Activated naive CD4-positive, alpha-beta T cell (primary cell): ENCODE results near the gene HINT2.

Experiments
- DNase-seq, 4 experiments: peaks; one replicate each; lab custom pipeline; 2025; lab: John Stamatoyannopoulos, UW

HINT2 gene

DNA sequence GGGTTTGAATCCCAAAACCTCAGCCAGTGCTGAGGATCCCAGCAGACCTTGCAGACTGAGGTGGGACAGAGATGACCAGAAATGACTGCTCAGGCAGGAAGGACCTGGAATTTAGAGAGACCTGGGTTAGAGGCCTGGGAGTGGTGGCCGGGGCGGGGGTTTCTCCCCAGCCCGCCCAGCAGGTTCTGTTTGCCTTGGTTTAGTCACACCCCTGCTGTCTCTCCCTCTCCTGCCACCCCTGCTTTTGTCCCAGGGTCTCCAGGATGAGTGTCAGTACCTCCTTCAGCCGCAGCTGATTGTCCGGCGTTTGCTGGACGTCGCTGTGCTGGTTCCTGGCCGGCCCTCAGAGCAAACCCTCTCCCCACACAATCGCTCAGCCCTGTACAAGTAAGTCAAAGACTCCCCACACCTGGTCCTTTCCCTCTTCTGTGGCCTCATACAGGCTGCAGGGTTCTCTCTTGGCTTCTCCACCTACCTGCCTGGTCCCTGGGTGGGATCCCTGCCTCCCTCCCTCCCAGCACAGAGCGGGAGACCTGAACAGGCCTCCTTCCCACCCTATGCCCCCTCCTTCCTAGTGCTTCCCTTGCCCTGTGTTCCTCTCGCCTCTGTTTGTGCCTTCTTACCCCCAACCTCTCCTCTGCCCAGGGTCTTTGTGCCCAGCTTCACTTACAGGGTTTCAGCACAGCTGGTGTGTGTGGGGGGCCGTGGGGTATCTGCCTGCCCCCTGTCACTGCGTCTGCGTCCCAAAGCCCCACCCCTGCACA lies 26.2 kb upstream of the HINT2 start:
- DNase-seq, result no peak

DNA sequence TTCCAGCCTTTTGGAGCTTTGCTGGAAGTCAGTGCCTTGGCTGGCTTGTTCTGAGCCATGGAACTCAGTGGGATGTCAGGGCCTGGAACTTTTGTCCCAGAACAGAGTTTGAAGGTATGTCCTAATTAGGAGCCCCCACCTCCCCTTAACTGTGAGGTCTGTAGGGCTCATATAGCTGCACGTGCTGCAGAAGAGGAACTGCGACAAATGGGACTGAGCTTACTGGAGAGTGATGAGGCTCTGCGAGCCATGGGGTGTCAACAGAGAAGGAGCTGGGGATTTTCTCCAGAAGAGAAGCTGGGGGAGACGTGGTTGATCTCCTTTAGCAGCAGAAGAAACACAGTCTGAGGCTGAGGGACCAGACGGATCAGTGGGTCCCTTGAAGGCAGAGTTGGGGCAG lies 25.1 kb upstream of the HINT2 start:
- no peak for DNase-seq

DNA sequence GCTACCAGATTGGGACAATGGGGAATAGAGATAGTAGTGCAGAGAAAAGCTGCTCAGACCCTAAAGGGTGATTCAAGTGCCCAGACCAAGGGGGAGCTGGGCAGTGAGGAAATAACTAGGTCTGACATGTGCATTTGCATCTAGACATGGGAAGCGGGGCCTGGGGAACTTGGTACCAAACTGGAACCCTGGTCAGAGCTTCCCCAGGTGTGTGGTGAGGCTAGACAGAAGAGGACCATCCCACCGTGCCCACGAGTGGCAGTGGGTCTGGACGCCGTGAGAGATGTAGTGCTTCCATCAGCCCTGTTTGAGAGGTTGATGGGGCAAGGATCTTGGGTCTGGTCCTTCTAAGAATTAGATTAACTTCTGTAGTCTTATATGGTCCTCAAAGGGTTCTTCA lies 21.8 kb upstream of the HINT2 start:
- DNase-seq, result no peak

DNA sequence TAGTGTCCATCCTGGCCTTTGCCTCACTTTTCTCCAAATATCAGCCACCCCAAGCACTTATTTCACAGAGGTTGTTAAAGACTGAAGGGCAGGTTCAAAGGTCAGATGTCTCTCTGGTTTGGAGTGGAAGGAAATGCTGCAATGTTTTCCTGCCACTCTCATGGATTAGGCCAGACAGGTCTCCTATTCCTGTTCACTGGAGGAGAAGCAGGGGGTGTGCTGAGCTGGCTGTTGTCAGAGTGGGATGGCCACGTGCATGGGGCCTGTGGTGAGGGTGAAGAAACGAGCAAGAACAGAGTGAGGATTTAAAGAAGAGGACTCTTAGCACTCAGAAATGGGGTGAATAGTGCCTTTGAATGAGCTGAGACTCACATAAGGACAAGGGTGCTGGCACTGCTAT lies 20.9 kb upstream of the HINT2 start:
- no peak for DNase-seq

DNA sequence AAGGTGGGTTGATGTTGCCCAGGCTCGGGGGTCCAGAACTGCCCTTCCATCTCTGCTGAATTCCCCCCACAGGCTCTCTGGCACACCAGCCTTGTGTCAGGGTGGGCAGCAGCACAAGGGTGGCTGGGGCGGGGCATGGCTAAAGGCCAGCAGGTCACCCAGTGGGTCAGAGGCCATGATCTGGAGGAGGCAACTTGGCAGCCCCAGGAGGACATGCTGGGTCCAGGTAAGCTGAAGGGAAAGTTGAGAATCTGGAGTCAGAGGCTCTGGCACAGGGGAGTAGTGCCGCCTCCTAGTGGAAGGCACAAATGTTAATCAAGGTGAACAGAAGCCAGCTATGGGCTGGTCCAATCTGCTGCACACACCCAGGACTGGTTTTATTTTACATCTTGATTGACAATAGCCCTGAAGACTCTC lies 20.4 kb upstream of the HINT2 start:
- no peak for DNase-seq

DNA sequence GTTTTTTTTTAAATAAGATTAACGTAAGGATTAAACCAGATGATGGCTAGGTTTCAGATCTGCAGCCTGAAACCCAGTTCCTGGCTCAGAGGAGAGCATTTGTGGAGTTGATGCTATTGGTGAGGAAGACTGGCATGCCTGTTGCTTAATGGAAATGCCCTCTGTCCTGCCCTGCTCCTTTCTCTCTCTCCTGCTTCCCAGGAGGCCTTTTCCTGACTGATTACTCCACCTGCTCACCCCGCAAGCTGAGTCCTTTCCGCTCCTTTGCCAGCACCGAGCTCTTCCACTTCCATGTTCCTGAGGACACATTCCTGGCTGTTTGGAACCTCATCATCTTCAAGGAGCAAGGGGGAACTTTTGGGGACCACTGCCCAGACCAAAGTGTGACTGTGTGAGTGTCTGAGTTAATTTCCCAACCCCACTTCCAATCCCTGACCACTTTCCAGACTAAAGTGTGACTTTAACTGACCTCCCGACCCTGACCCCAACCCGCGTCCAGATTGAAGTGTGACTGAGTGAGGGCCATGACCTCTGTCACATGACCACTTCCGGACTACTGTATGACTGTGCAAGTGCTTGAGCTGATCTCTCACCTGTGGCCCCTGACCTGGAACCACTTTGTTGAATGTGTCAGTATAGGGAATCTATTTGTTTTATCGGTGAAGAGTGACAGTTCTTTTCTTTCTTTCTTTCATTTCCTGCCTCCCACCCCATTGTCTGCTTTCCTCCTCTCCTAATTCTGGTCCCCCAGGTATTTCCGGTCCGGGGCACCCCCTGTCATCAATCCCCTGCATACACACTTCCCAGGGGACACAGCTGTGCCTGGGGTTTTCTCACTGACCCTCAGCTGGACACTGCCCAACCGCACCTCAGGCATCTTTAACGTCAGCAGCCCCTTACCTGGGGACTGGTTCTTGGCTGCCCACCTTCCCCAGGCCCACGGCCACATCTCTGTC lies 19.7 kb upstream of the HINT2 start:
- DNase-seq, result no peak

DNA sequence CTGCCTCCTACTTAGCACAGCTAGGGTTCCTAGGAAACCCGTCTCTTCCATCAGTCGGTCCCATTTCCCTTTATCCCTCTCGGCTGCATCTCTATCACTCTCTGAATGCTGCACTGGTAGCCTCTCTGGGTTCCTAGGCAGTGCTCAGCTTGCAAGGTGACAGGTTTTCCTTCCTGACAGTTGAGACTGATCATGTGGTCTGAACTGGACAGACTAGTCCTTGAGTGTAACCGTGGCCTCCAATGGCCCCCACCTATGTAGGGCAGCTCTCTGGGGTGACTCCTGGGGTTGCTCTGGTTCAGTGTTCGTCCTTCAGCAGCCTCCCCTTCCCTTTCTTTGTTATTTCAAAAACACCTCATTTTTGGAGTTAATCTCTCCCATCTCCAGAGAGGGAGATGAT lies 18.0 kb upstream of the HINT2 start:
- no peak for DNase-seq

DNA sequence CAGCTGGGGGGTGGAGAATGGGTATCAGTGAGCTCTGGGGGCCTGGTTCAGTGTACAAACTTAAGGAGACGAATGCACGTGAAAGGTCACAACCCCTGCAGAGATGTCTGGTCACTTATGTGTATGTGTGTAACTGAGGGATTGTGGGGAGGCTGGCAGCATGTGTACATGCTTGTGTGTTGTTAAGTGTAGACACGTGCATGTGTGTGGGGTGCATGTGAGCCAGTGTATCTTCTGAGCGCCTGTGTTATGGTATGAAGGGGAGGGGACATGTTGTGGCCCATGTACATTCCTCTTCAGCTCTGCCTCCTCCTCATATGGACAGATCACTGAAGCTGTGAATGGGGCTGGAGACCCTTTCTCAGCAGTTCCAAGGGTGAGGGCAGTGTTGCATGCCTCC lies 16.2 kb upstream of the HINT2 start:
- DNase-seq, result no peak

DNA sequence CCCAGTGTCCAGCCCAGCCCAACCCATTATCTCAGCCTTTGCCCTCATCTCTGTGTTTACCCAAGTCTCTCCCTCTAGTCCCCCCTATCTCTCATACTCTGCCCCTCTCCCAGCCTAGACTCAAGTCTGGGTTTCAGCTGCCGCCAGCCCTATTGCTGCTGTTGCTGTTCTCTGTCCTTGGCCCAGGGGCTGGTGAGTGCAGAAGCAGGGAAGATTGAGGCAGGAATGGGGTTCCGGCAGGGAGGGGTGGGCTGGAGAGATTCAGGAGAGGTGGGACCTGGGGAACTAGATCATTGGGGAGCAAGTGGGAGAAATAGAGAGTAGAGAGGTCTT lies 14.9 kb upstream of the HINT2 start:
- no peak for DNase-seq

DNA sequence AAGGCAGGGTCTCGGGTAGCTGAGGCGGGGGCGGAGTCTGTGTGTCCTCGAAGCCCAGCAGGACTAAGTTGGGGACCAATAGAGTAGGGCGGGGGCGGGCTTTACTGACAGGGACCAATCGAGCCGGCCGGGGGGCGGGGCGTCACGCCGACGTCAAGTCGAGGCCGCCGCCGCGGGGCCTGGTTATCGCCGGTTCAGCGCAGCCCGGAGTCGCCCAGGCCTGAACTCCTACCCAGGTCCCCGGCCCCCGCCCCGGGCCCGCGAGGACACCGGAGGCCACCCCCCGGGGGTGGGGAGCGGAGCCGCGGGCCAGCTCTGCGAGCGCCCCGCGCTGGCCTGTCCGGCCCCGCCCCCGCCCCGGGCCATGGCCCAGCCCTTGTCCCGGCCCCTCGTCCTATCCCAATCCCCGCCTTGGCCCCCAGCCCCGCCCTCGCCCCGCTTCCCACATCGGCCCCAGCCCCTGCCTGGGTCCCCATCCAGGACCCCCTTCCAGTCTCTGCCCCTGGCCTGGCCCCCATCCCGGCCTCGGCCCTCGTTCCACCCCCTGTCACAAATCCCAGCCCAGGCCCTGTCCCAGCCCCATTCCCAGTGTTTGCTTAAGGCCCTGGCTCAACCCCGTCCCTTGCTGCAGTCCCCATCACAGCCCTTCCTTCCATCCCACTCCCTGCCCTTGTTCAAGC lies 14.4 kb upstream of the HINT2 start, which contains the start of gene TMEM8B:
Gene TMEM8B (plus strand): TSS at position 145 of the 680 bp plus-strand sequence. CDS start 220 bp downstream, at position 365.
- DNase-seq, result peak; percentile 82 to 94 (median 87)

DNA sequence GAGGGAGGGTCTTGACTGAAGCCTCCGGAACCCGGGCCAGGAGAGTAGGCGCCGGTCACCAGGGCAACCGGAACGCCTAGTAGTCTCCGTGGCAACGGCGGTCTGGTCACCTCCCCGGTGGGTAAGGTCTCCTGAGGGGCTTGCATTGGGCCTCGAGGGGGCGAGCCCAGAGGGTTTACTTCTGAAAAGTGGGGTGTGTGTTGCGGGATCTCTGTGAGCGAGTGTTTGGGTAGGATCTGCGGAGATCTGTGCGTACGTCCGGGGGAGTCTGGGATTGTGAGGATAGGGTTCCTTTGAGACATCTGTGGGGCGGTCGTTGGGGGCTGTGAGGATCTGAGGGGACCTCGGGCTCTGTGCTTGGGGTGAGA lies 13.9 kb upstream of the HINT2 start, which contains the start of gene FAM221B:
Gene FAM221B (minus strand): TSS at position 17 of the 368 bp plus-strand sequence. CDS start 2,571 bp downstream, outside the sequence.
- DNase-seq, result no peak

DNA sequence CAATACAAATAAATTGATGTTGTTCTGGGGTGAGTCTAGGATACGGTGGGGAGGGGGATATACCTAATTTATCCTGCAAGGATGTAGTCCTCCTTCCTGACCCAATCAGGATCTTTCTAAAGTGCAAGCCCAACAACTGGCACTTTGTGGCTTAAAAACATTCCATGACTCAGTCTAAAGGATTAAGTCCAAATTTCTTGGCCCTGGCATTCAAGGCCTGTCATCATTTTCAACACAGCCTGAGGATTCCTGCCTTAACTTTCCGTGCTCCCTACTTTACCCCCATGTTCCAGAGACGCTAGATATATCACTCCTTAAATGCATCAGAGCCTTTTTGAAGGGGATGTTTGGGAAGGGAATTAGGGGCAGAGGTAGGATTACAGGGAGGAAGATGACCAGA lies 12.6 kb upstream of the HINT2 start:
- DNase-seq, result no peak

DNA sequence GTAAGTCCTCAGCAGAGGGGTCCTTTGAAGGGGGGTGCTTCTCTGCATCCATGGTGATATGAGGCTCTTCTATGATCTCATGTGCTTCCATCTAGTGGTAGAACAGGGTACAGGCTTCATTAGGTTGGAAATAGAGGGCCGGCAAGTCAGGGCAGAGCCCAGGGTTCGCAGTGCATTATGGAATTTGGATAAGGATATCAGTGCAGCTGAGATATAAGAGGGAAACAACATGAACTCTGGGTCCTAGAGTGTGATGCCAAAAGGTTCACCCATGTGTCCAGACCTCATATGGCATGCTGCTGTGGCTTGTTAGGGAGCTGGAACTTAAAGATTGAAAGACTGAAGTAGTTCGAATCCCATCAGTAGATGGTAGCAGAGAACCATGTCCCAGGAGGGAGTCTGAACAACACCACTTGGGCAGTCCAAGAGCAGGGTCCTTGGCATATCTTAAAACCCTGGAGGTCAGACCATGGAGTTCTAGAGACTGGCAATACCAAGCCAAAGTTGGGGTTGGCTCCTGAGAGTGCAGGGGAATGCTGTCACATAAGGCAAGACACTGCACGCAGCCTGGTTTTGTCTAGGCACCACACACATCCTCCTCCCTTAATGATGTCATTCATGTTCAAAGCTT lies 11.3 kb upstream of the HINT2 start:
- DNase-seq, result no peak

DNA sequence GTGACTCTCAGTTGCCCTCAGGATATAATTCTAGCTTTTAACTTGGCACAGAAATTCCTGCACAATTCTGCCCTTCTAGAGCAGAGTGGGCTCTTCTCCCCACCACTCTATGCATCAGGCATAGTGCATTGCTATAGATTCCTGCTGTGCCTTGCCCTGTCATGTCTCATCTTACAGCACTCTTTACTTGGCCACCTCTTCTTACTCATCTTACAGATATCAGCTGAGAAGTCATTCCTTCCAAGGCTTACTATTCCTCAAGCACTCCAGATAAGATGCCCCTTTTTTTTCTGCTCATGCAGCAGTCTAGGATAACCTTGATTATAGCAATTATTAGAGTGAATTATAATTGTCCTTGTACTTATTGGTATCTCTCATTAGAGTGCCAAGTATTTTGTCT lies 8.1 kb upstream of the HINT2 start:
- DNase-seq, result no peak

DNA sequence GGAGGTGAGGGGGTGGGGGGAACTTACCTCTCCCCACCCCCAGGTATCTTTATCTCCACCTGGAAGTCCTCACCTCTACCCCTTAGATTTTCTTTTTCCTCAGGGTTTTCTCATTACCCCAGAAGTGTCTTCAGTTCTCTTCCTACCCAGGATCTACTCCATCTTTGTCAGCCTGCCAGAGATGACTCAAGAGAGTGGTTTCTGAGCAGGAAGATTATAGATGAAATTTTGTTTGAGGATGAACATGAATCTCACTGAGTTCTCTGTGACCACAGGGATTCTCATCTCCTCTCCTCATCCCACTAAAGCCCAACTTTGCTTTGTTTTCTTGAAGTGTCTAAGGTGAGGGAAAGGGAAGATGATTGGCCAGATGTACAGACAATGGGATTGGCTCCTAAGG lies 5.2 kb upstream of the HINT2 start:
- DNase-seq, result no peak

DNA sequence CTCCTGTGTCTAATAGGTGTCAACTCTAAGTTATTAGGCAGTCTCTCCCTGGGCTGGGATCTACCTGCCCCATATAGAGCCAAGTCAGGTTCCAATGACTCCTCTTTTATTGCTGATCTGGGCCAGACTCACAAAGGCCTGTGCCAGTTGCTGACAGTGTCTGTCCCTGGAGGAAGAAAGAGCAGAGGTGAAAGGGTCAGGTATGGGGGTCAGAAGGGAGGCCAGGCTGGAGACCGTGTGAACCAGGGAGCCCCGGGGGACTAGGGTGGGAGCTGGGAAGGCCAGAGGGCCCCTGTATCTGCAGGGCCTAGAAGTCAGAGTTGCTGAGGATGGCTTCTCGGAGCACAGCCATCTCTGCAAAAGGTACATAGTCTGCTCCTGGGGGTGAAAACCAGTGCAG lies 3.5 kb upstream of the HINT2 start:
- no peak for DNase-seq

DNA sequence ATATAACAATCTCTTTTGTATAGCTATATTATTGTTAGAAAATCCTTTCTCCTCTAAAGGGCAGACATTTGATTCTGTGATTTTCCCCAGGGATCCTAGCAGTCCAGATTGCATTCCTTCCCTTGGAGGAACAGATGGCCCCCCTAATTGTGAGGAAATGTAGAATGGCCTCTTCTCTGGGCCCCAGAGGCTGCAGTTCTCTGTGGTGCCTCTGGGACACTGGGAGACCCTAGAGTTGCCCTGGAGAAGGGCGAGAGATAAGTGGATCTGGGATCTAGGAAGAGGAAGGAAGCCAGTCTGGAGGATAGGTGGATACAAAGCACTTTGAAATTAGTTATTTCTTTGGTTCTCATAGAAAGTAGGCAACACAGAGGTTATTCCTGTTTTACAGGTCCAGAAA lies 1.9 kb upstream of the HINT2 start:
- DNase-seq, result no peak

DNA sequence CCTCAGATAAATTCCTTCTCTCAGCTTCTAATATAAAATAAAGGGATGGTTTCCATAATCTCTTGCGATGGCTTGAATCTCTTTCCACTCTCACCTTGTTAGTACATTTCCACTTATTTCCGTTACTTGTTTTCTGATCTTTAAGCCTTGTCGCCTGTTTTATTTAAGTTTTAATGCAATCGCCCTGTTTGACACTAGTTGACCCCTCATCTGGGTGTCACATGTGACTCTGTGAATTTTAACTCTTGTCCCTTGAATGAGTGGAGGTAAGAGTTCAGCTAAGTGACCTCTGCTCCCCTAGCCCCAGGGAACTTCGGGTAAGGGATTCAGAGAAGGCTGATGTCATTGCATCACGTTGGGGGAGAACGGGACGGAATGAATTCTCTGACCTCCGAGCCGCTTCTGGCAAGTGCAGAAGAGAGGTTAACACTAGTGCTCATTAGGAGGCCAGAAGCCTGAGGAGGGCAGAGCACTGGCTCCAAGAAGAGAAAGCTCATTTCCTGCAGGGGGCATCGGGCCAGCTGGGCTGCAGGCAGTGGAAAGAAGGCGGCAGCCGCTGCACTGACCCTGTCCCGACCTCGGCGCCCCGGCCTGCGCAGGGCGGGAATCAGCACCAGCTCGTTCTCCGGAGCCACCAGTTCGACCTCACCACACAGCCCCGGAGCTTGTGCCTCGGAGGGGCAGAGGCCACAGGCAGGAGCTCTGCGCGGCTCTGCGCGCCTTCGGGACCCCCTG lies 569 bp downstream of the HINT2 start:
- DNase-seq, result no peak

DNA sequence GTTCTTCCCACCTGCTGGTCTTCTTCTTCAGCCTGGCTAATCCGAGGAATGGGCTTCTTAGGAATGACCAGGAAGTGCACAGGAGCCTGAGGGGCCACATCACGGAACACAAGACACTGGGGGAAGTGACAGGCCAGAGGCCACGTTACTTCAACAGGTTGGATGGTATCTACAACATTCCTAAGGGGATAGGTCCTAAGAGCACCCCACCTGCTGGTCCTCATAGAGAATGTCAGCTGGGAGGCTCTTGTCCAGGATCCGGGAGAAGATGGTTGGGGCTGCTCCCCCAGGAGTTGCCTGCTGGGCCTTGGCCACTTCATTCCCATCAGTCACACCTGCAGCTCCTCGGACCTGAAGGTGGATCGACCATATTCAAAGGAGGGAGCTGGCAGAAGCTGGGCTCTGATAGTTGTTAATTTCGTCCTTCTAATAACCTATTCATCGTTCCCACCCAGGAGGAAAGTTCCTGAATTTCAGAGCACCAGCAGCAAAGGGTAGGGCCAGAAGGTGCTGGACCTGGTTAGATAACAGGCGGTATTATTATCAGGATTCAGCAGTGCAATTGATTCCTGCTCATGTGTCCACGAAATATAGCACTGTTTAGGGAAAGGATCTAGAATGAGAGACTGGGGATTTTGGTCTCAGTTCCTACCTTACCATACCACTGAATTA lies 1.3 kb downstream of the HINT2 start:
- no peak for DNase-seq

DNA sequence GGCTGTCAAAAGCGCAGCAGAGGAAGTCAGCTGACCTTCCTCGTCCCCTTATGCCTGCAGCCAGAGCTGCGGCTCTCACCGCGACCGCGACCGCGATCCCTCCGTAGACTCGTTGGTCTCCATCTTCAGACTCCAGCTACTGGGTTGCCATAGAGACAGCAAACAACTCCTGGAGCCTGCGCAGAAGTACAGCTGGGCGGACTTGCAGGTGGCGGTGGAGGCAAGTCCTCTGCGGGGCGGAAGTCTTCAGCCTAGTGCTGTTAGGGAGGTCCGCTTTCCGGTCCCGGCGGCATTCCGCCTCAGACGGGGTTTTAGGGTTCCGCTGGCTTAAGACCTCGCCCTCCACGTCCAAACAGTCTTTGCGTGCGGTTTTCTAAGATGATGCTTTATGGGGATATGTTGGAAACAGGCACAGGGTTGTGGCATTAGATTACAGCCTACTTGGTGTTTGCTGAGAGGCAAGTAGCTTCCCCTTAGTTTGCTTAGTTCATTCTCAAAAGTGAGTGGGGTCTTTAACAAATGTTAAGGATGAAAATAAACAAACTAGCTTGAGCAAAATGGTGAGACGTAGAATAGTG lies 2.7 kb downstream of the HINT2 start, which contains the start of gene SPAG8:
Gene SPAG8 (minus strand): TSS at position 238 of the 578 bp plus-strand sequence. CDS start 115 bp downstream, at position 123.
- DNase-seq, result peak; percentile 60 to 89 (median 74)
